PC-9 (cell line): ENCODE data around the gene ATP8A1. TPM values are rescaled to one million over a fixed set of nuclear protein-coding genes. Genes with fewer than 3 reads are reported as not detected.

ENCODE experiments used
- BruUV-seq: library from RNA; stranded (reverse); fragments of 400-500 nt; replicated peaks from 2 replicates; lab custom pipeline; 2021; lab: Mats Ljungman, UMichigan
- CTCF ChIA-PET: fragments of 300-600 bp; sonication (Branson Sonifier 250); formaldehyde crosslinking; loops from one replicate; lab custom pipeline; 2022; ENCODE audit warnings: antibody characterized with exemption; lab: Charles Lee
- POLR2A ChIA-PET: fragments of 300-600 bp; sonication (Branson Sonifier 250); formaldehyde crosslinking; loops from one replicate; lab custom pipeline; 2022; ENCODE audit warnings: antibody characterized with exemption; ENCODE audit not compliant: unreplicated experiment; lab: Charles Lee
- DNase-seq, 2 experiments: peaks; one replicate each; pipeline versions ENCODE4 v3.0.0 to v3.0.0-alpha.2; 2015 to 2022; ENCODE audit warnings: mixed read lengths in 1 of 2
- H2AFZ ChIP-seq: fragments of 200-600 bp; sonication (generic); 2 replicates; pipeline ENCODE4 v1.8.1; 2017; ENCODE audit warnings: antibody characterized with exemption
- H3F3A ChIP-seq: fragments of 200-600 bp; sonication (generic); 2 replicates; pipeline ENCODE4 v1.8.1; 2017; ENCODE audit warnings: antibody characterized with exemption, mild to moderate bottlenecking, low read depth; ENCODE audit not compliant: insufficient read depth
- H3K27ac ChIP-seq: fragments of 200-600 bp; sonication (generic); 2 replicates; pipeline ENCODE4 v1.6.1; 2016; ENCODE audit warnings: mixed run types
- H3K27me3 ChIP-seq: fragments of 200-600 bp; sonication (generic); 2 replicates; pipeline ENCODE4 v1.6.1; 2016; ENCODE audit warnings: low read depth, mixed run types; ENCODE audit not compliant: insufficient read depth
- H3K36me3 ChIP-seq: fragments of 200-600 bp; sonication (generic); 2 replicates; pipeline ENCODE4 v1.6.1; 2016; ENCODE audit warnings: low read depth, mixed run types
- H3K4me1 ChIP-seq: fragments of 200-600 bp; sonication (generic); replicated peaks from 2 replicates; pipeline ENCODE4 v1.6.1; 2016; ENCODE audit warnings: mixed run types; ENCODE audit not compliant: insufficient read depth
- H3K4me2 ChIP-seq: fragments of 200-600 bp; sonication (generic); 2 replicates; pipeline ENCODE4 v1.6.1; 2017; ENCODE audit warnings: mixed run types
- H3K4me3 ChIP-seq: fragments of 200-600 bp; sonication (generic); 2 replicates; pipeline ENCODE4 v1.6.1; 2016; ENCODE audit warnings: mixed run types
- H3K79me2 ChIP-seq: fragments of 200-600 bp; sonication (generic); 2 replicates; pipeline ENCODE4 v1.6.1; 2017; ENCODE audit warnings: low read depth, mixed run types
- H3K9me2 ChIP-seq: fragments of 200-600 bp; sonication (generic); 2 replicates; pipeline ENCODE4 v1.8.1; 2017; ENCODE audit warnings: mild to moderate bottlenecking; ENCODE audit not compliant: insufficient read depth
- H3K9me3 ChIP-seq: fragments of 200-600 bp; sonication (generic); 2 replicates; pipeline ENCODE4 v1.8.1; 2016; ENCODE audit warnings: low read depth; ENCODE audit not compliant: insufficient read depth
- H4K20me1 ChIP-seq: fragments of 200-600 bp; sonication (generic); 2 replicates; pipeline ENCODE4 v1.8.1; 2017; ENCODE audit not compliant: insufficient read depth
- CTCF ChIP-seq: fragments of 200-600 bp; sonication (generic); conservative IDR thresholded peaks from 2 replicates; pipeline ENCODE4 v1.6.1; 2017; ENCODE audit warnings: mixed run types, antibody characterized with exemption, mild to moderate bottlenecking, moderate library complexity
- EZH2 ChIP-seq: fragments of 200-600 bp; sonication (generic); IDR thresholded peaks from 2 replicates; pipeline ENCODE4 v1.8.0; 2017; ENCODE audit warnings: antibody characterized with exemption, low read depth
- intact Hi-C: fragments of 100-400 bp; cut with micrococcal nuclease; formaldehyde crosslinking; loops from one replicate; pipeline ENCODE4 v1.10.0; 2022; ENCODE audit not compliant: unreplicated experiment
- total RNA-seq: library from RNA; stranded (reverse); gene quantifications from 2 replicates; pipeline ENCODE4 v1.2.3, GENCODE V29; 2021

Gene ATP8A1
- total RNA-seq, 1 experiment from 2014 or later, result not detected

- no peak overlapping the region for H3K4me2 ChIP-seq
- no peaks in the 10 kb centered on the region for H4K20me1 ChIP-seq
- no peaks in the 10 kb centered on the region for H3K4me1 ChIP-seq
- no peaks in the 10 kb centered on the region for H3K79me2 ChIP-seq
- intact Hi-C loops, result no loop called here
- no peaks in the 10 kb centered on the region for H3K9me2 ChIP-seq
- TF ChIP-seq CTCF, result no peak
- no peak for TF ChIP-seq EZH2
- no peaks in the 10 kb centered on the region for H3K36me3 ChIP-seq
- H3K27ac ChIP-seq, result no peak overlapping the region
- ChIA-PET CTCF (no interaction called here), POLR2A (no interaction called here)
- no peak overlapping the region for H2AFZ ChIP-seq
- H3K9me3 ChIP-seq, result no peaks in the 10 kb centered on the region
- DNase-seq, result no peak
- no TSS peak for BruUV-seq
- no peak overlapping the region for H3K4me3 ChIP-seq
- H3F3A ChIP-seq, result no peaks in the 10 kb centered on the region
- H3K27me3 ChIP-seq, result peaks cover 33% of the 10 kb centered on the region
Observed at GRCh38 chr4:42483426-42484379, 173.2 kb downstream of the ATP8A1 start.

GRCh38 chr4:42482516-42483327 is 174.2 kb downstream of the ATP8A1 start:
- H3F3A ChIP-seq, result no peaks in the 10 kb centered on the region
- H2AFZ ChIP-seq, result no peak overlapping the region
- ChIA-PET POLR2A (no interaction called here), CTCF (no interaction called here)
- intact Hi-C loops, result no loop called here
- H3K9me3 ChIP-seq, result no peaks in the 10 kb centered on the region
- TF ChIP-seq EZH2 (no peak), CTCF (no peak)
- no peaks in the 10 kb centered on the region for H4K20me1 ChIP-seq
- H3K27ac ChIP-seq, result no peak overlapping the region
- no peaks in the 10 kb centered on the region for H3K9me2 ChIP-seq
- no peak overlapping the region for H3K4me2 ChIP-seq
- no peak overlapping the region for H3K4me3 ChIP-seq
- no peaks in the 10 kb centered on the region for H3K79me2 ChIP-seq
- no TSS peak for BruUV-seq
- peaks cover 33% of the 10 kb centered on the region for H3K27me3 ChIP-seq
- H3K36me3 ChIP-seq, result no peaks in the 10 kb centered on the region
- DNase-seq, result no peak
- H3K4me1 ChIP-seq, result no peaks in the 10 kb centered on the region

- CTCF ChIA-PET, result no interaction called here
- DNase-seq, result no peak
- no peaks in the 10 kb centered on the region for H3K79me2 ChIP-seq
Observed at GRCh38 chr4:42480717-42481116, 176.2 kb downstream of the ATP8A1 start.

More at GRCh38 chr4:42480717-42481116, 176.2 kb downstream of the ATP8A1 start:
- POLR2A ChIA-PET, result no interaction called here
- Histone ChIP-seq H3K27ac (no peak overlapping the region), H3K4me3 (no peak overlapping the region), H3F3A (no peaks in the 10 kb centered on the region), H4K20me1 (no peaks in the 10 kb centered on the region), H2AFZ (no peak overlapping the region), H3K4me2 (no peak overlapping the region), H3K9me2 (no peaks in the 10 kb centered on the region), H3K36me3 (no peaks in the 10 kb centered on the region), H3K27me3 (peaks cover 33% of the 10 kb centered on the region), H3K4me1 (no peaks in the 10 kb centered on the region), H3K9me3 (no peaks in the 10 kb centered on the region)
- intact Hi-C loops, result no loop called here
- no TSS peak for BruUV-seq
- TF ChIP-seq EZH2 (no peak), CTCF (no peak)
